ENCODE results near the gene PLEKHA7.

Gene PLEKHA7

DNA sequence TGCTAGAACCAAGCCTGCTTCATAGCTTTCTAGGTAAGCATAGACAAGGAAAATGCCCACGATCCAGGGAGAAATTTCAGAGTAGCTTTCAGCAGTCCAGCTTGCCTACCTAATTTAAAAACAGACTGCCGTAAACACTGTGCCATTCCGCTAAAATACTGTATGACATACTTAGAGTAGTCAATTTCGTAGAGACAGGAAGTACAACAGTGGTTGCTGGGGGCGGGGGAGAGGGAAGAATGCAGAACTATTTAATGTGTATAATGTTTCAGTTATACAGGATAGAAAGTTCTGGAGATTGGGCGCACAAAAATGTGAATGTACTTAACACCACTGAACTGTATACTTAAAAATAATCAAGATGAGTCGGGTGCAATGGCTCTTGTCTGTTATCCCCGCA lies 219.1 kb downstream of the PLEKHA7 start:
- FAIRE-seq: no peak
- no peak for DNase-seq (ENCODE audit: insufficient read length, low spot score)
- no peak for TF ChIP-seq POU2F2 (IDR thresholded peaks at IDR 0.05; ENCODE audit: low read depth, low read length)
- no peak for TF ChIP-seq POLR2AphosphoS5 (IDR thresholded peaks at IDR 0.05; ENCODE audit: low read depth, low read length)
- no peak for TF ChIP-seq SPI1 (IDR thresholded peaks at IDR 0.05; ENCODE audit: low read depth, low read length)
- no peak for TF ChIP-seq POLR2A (IDR thresholded peaks at IDR 0.05; ENCODE audit: low read depth, low read length)
- TF ChIP-seq PAX5 (IDR thresholded peaks at IDR 0.05; ENCODE audit: insufficient read depth, low read length, severe bottlenecking): no peak
- TF ChIP-seq TAF1 (IDR thresholded peaks at IDR 0.05; ENCODE audit: low read depth, low read length): no peak

DNA sequence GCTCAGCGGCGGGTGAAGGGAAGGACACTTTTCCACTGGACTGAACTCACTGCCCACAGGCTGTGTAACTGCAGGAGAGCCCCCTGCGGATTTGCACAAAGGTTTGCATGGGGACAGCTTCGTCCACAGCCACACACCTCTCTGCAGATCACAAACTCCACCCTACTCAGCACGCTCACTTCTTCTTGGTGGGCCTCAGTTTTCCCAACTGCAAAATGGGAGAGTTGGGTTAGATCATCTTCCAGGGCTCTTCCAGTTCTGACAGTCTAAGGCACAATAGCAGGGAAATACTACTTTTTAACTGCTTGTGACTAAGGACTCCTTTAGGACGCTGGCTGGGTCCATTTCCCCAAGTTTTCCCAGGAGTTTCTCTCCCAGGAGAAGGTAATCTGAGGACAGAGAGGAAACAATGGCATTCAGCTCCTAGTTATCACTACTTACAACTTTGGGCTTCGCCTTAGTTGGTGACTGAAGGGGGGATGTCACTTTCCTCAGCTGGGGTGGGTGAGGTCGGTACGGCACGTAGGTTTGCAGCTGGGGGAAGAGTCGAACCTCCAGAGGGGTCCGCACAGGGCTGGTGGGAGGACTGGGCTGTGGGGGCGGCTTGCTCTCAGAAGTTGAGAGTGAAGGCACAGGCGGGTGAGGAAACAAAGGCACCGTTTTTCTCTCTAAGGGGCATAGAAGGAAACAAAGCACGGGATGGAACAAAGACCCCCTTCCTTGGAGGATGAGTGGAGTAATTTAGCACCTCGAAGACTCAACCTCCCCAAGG lies 220.0 kb downstream of the PLEKHA7 start:
- no peak for TF ChIP-seq PAX5 (IDR thresholded peaks at IDR 0.05; ENCODE audit: insufficient read depth, low read length, severe bottlenecking)
- no peak for TF ChIP-seq POU2F2 (IDR thresholded peaks at IDR 0.05; ENCODE audit: low read depth, low read length)
- no peak for TF ChIP-seq POLR2A (IDR thresholded peaks at IDR 0.05; ENCODE audit: low read depth, low read length)
- TF ChIP-seq SPI1 (IDR thresholded peaks at IDR 0.05; ENCODE audit: low read depth, low read length): no peak
- TF ChIP-seq TAF1 (IDR thresholded peaks at IDR 0.05; ENCODE audit: low read depth, low read length): no peak
- no peak for TF ChIP-seq POLR2AphosphoS5 (IDR thresholded peaks at IDR 0.05; ENCODE audit: low read depth, low read length)
- DNase-seq (ENCODE audit: insufficient read length, low spot score) (no peak), FAIRE-seq (no peak)

DNA sequence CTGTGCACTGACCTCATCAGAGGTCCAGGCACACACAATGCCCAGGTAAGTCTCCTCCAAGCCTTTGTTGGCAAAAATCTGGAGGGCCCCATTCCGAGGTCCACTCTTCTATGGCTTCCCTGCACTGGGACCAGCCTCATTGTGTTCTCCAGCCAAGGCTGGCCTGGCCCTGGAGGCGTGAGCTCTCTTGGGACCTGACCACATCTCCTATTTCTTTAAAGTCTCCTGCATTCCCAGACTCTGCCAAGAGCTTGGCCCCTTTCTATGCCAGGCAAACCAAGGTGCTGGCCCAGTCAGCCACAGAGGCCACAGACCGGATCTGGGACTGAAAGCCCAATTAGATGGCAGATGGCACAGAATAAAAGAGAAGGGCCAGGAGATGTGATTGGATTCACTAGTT lies 220.7 kb downstream of the PLEKHA7 start:
- TF ChIP-seq TAF1 (IDR thresholded peaks at IDR 0.05; ENCODE audit: low read depth, low read length) (no peak), POLR2AphosphoS5 (IDR thresholded peaks at IDR 0.05; ENCODE audit: low read depth, low read length) (no peak)
- DNase-seq (ENCODE audit: insufficient read length, low spot score) (no peak), FAIRE-seq (no peak)

DNA sequence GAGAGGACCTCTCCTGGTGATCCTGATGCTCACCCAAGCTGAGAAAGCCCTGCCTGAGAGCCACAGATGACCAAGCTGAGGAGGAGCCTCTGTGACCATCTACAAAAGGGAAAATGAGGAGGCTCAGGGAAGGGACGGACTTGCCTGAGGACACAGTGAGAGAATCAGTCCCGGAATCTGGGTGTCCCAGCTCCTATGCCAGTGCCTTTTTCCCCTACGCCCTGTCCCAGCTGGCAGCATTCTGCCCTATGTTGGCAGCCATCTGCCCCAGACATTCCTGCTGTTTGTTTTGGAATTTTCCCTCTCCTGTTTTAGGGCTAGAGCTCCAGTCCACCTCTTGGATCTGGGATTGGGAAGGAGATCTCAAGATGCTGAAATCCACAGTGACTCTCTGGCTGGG lies 221.2 kb downstream of the PLEKHA7 start:
- TF ChIP-seq PAX5 (IDR thresholded peaks at IDR 0.05; ENCODE audit: insufficient read depth, low read length, severe bottlenecking) (no peak), POLR2A (IDR thresholded peaks at IDR 0.05; ENCODE audit: low read depth, low read length) (no peak), TAF1 (IDR thresholded peaks at IDR 0.05; ENCODE audit: low read depth, low read length) (no peak), POU2F2 (IDR thresholded peaks at IDR 0.05; ENCODE audit: low read depth, low read length) (no peak), POLR2AphosphoS5 (IDR thresholded peaks at IDR 0.05; ENCODE audit: low read depth, low read length) (no peak), SPI1 (IDR thresholded peaks at IDR 0.05; ENCODE audit: low read depth, low read length) (no peak)
- FAIRE-seq (no peak), DNase-seq (ENCODE audit: insufficient read length, low spot score) (no peak)

DNA sequence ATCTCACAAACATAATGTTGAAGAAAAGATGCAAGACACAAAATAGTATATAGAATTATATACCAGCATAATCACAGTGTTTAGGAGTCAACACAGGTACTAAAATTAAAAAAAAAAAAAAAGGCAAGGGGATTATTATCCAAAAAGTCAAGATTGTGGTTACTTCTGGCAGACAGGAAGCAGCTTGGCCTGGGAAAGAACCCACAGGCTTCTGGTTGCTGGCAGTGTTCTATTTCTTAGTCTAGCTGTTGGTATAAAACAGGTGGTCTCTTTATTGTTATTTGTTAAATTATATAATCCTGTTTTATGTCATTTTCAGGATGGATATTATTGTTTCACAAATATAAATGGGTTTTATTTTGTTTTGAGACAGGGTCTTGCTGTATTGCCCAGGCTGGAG lies 221.8 kb downstream of the PLEKHA7 start:
- FAIRE-seq: no peak
- DNase-seq (ENCODE audit: insufficient read length, low spot score): no peak
- TF ChIP-seq POLR2A (IDR thresholded peaks at IDR 0.05; ENCODE audit: low read depth, low read length): no peak
- no peak for TF ChIP-seq POU2F2 (IDR thresholded peaks at IDR 0.05; ENCODE audit: low read depth, low read length)
- no peak for TF ChIP-seq POLR2AphosphoS5 (IDR thresholded peaks at IDR 0.05; ENCODE audit: low read depth, low read length)
- no peak for TF ChIP-seq PAX5 (IDR thresholded peaks at IDR 0.05; ENCODE audit: insufficient read depth, low read length, severe bottlenecking)
- no peak for TF ChIP-seq SPI1 (IDR thresholded peaks at IDR 0.05; ENCODE audit: low read depth, low read length)
- TF ChIP-seq TAF1 (IDR thresholded peaks at IDR 0.05; ENCODE audit: low read depth, low read length): no peak

DNA sequence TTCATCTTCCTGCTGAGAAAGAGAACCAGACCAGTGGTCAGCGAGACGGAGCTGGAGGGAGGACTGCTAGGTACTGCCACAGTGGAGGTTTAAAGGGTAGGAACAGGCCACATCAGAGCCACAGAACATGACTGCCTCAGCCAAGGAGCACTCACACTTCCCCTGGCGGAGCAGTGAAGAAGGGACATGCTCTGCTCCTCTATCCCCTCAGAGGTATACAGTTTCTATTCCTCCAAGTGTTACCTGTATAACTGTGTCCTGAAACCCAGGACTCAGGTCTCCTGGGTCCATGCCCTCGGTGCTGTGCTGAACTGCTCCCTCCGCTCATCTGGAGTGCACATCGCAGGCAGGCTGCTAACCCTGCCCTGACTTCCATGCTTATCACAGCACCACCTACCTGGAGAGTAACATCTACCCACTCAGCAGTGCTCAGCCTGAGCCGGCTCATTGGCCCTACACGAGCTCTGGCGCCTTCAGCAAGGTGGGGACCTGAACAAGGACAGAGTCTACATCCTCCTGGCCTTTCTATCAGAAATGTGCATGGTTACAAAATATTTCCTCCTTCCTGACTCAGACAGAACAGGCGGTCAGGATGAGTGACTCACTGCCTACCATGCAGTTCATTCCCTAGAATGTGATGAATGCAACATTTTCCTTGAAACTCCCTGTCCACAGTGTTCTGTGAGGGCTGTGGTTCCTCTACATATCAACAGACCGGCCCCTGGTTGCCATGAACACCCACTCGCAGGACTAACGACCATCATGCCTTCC lies 222.8 kb downstream of the PLEKHA7 start:
- TF ChIP-seq SPI1 (IDR thresholded peaks at IDR 0.05; ENCODE audit: low read depth, low read length): no peak
- TF ChIP-seq POLR2AphosphoS5 (IDR thresholded peaks at IDR 0.05; ENCODE audit: low read depth, low read length): no peak
- no peak for TF ChIP-seq TAF1 (IDR thresholded peaks at IDR 0.05; ENCODE audit: low read depth, low read length)
- no peak for TF ChIP-seq POU2F2 (IDR thresholded peaks at IDR 0.05; ENCODE audit: low read depth, low read length)
- TF ChIP-seq PAX5 (IDR thresholded peaks at IDR 0.05; ENCODE audit: insufficient read depth, low read length, severe bottlenecking): no peak
- DNase-seq (ENCODE audit: insufficient read length, low spot score): no peak
- FAIRE-seq: no peak

DNA sequence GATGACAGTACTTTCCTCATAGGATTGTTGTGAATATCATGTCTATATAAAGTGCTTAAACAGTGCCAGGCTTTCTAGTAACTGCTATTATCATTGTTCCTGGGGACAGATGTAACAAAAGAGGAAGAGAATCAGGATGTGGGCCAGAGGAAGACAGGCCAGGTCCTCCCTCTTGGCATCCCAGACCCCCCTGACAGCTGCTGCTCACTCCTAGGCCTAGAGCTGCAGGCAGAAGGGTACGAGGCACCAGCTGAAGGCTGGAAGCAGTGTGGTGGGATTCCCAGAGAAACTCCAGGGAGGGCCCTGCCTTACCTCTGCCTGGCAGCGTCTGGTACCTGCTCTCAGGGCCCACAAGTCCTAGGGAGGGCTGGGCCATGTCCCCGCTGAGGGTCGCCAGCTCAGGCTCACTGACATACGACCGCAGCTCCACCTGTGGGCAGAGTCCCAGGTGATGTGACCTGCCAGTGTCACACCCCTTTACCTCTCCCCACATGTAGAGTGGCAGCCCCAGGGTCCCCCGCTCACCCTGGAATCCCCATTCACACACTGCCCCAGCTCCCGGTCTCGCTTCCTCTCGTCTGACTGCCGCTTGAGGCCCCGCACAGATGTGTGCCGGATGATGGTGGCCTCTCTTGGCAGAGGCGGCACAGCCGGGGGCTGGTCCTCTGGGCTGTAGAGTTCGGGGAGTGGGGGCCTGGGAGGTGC lies 223.6 kb downstream of the PLEKHA7 start:
- FAIRE-seq (no peak), DNase-seq (ENCODE audit: insufficient read length, low spot score) (no peak)
- TF ChIP-seq POU2F2 (IDR thresholded peaks at IDR 0.05; ENCODE audit: low read depth, low read length): no peak
- TF ChIP-seq POLR2AphosphoS5 (IDR thresholded peaks at IDR 0.05; ENCODE audit: low read depth, low read length): no peak
- TF ChIP-seq POLR2A (IDR thresholded peaks at IDR 0.05; ENCODE audit: low read depth, low read length): no peak
- TF ChIP-seq TAF1 (IDR thresholded peaks at IDR 0.05; ENCODE audit: low read depth, low read length): no peak

DNA sequence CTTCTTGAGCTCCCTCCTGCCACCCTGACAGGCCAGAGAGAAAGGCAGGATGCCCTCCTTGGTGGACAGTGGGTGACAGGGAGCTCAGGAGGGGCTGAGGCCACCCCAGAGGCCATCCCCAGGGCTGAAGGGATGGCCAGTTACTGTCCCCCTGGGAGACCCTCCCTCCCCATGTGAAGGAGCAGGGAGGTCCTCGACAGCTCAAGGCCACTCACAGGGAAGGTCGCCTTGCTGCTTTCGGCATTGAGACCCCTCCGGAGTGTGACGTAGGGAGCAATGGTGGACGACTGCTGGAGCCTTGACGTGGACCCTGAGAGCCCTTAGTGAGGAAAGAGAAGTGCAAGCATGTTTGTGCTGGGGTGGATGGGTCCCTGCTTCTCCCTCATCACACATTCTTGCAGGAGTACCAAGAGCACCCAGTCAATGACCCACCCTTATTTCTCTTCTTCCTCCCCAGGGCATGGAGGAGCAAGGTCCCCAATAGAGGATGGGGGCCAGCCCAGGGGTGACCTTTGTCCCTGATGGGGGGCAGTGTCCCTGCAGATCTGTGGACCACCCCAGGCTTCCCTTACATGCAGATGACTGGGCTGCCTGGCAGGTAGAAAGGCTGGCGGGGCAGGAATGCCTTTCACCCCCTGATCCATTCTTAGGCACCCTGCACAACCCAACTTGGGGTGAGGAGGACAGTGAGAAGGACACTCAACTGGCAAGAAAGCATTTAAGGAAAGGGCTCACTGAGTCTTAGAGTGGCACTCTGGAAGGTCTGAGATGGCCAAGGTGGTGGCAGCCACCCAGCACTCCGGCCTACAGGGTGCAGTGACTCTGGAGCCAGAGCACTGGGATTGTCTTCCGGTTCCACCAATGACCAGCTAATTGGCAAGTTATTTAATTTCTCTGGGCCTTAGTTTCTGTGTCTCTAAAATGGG lies 224.4 kb downstream of the PLEKHA7 start:
- TF ChIP-seq POLR2A (IDR thresholded peaks at IDR 0.05; ENCODE audit: low read depth, low read length): no peak
- TF ChIP-seq SPI1 (IDR thresholded peaks at IDR 0.05; ENCODE audit: low read depth, low read length): no peak
- TF ChIP-seq POU2F2 (IDR thresholded peaks at IDR 0.05; ENCODE audit: low read depth, low read length): no peak
- DNase-seq (ENCODE audit: insufficient read length, low spot score) (no peak), FAIRE-seq (no peak)

DNA sequence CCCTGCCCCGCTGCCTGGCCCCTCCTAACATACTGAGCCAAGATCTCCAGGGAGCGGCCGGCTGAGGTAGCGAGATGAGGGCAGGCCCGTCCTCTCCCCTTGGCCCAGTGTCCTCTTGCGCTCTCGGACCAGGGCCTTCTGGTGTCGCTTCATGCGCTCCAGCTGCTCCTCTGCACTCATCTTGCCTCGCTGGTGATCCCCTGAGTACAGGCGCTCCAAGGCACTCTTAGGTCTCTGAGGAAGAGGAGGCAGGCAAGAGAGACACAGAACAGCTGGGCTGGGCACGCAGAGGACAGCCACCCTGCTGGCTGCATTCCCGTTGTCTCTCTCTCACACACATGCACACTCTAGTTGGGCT lies 225.2 kb downstream of the PLEKHA7 start:
- DNase-seq (ENCODE audit: insufficient read length, low spot score) (no peak), FAIRE-seq (no peak)
- TF ChIP-seq TAF1 (IDR thresholded peaks at IDR 0.05; ENCODE audit: low read depth, low read length) (no peak), POLR2AphosphoS5 (IDR thresholded peaks at IDR 0.05; ENCODE audit: low read depth, low read length) (no peak), PAX5 (IDR thresholded peaks at IDR 0.05; ENCODE audit: insufficient read depth, low read length, severe bottlenecking) (no peak), SPI1 (IDR thresholded peaks at IDR 0.05; ENCODE audit: low read depth, low read length) (no peak), POU2F2 (IDR thresholded peaks at IDR 0.05; ENCODE audit: low read depth, low read length) (no peak), POLR2A (IDR thresholded peaks at IDR 0.05; ENCODE audit: low read depth, low read length) (no peak)

Data from GM12891 (cell line).